HUES48 (cell line): ENCODE results near the gene KIF22.

Experiments used
- H3K27ac ChIP-seq: one replicate; pipeline ENCODE4 v1.7.0; 2013; ENCODE audit warnings: low read depth, low read length, inconsistent platforms
- H3K27me3 ChIP-seq: 2 replicates; pipeline ENCODE4 v1.6.1; 2013; ENCODE audit warnings: mild to moderate bottlenecking, low read length; ENCODE audit not compliant: control insufficient read depth, insufficient read depth
- H3K36me3 ChIP-seq: 2 replicates; pipeline ENCODE4 v1.6.1; 2013; ENCODE audit warnings: low read length; ENCODE audit not compliant: control insufficient read depth, insufficient read depth
- H3K4me1 ChIP-seq: 2 replicates; pipeline ENCODE4 v1.6.1; 2013; ENCODE audit warnings: mild to moderate bottlenecking, low read length; ENCODE audit not compliant: control insufficient read depth, insufficient read depth
- H3K4me3 ChIP-seq: 2 replicates; pipeline ENCODE4 v1.5.1; 2013; ENCODE audit warnings: mild to moderate bottlenecking, low read depth, low read length
- H3K9ac ChIP-seq: 2 replicates; pipeline ENCODE4 v1.6.1; 2013; ENCODE audit warnings: mild to moderate bottlenecking, low read depth, low read length, moderate library complexity
- H3K9me3 ChIP-seq: 2 replicates; pipeline ENCODE4 v1.6.1; 2013; ENCODE audit warnings: low read length; ENCODE audit not compliant: control insufficient read depth, insufficient read depth

Gene KIF22

GRCh38 chr16:29810699-29811169, 20.2 kb downstream of the KIF22 start:
- no peaks in the 10 kb centered on the region for H3K27me3 ChIP-seq
- peak overlapping the region; percentile 93 for H3K27ac ChIP-seq
- H3K9me3 ChIP-seq: no peaks in the 10 kb centered on the region
- H3K9ac ChIP-seq: no peak overlapping the region
- H3K4me3 ChIP-seq: peak overlapping the region; percentile 77
- H3K4me1 ChIP-seq: peaks cover 47% of the 10 kb centered on the region
- peaks cover 24% of the 10 kb centered on the region for H3K36me3 ChIP-seq

- peaks cover 24% of the 10 kb centered on the region for H3K36me3 ChIP-seq
- peaks cover 47% of the 10 kb centered on the region for H3K4me1 ChIP-seq
- peak overlapping the region; percentile 77 for H3K4me3 ChIP-seq
- peak overlapping the region; percentile 93 for H3K27ac ChIP-seq
- H3K9me3 ChIP-seq: no peaks in the 10 kb centered on the region
- no peak overlapping the region for H3K9ac ChIP-seq
- no peaks in the 10 kb centered on the region for H3K27me3 ChIP-seq
These were observed 20.8 kb downstream of the KIF22 start for GRCh38 chr16:29811170-29811895.

- Histone ChIP-seq H3K4me1 (peaks cover 47% of the 10 kb centered on the region), H3K9ac (no peak within 1 kb of the TSS), H3K9me3 (no peaks in the 10 kb centered on the region), H3K27ac (peak within 1 kb of the TSS; percentile 93), H3K27me3 (no peaks in the 10 kb centered on the region), H3K4me3 (peak within 1 kb of the TSS; percentile 77), H3K36me3 (peaks cover 24% of the 10 kb centered on the region)
These were observed 21.5 kb downstream of the KIF22 start, which contains the start of gene PRRT2 for GRCh38 chr16:29811896-29812665. Gene PRRT2 (plus strand): TSS chr16:29812193. CDS start chr16:29813055, 862 bp downstream.

GRCh38 chr16:29812754-29813643, 22.4 kb downstream of the KIF22 start:
- Histone ChIP-seq H3K9ac (no peak overlapping the region), H3K27me3 (no peaks in the 10 kb centered on the region), H3K27ac (peak overlapping the region; percentile 1), H3K36me3 (peaks cover 26% of the 10 kb centered on the region), H3K4me1 (peaks cover 47% of the 10 kb centered on the region), H3K4me3 (peak overlapping the region; percentile 77), H3K9me3 (no peaks in the 10 kb centered on the region)

GRCh38 chr16:29813644-29814562, 23.4 kb downstream of the KIF22 start:
- H3K27ac ChIP-seq: peak overlapping the region; percentile 65
- peak overlapping the region; percentile 89; the same call in 1 of the 2 replicates for H3K4me3 ChIP-seq
- H3K9me3 ChIP-seq: no peaks in the 10 kb centered on the region
- H3K36me3 ChIP-seq: peaks cover 26% of the 10 kb centered on the region
- no peak overlapping the region for H3K9ac ChIP-seq
- H3K4me1 ChIP-seq: peaks cover 39% of the 10 kb centered on the region
- H3K27me3 ChIP-seq: no peaks in the 10 kb centered on the region

GRCh38 chr16:29814592-29814991, 24.0 kb downstream of the KIF22 start:
- H3K27ac ChIP-seq: peak overlapping the region; percentile 65
- peak overlapping the region; percentile 89; the same call in 1 of the 2 replicates for H3K4me3 ChIP-seq
- no peaks in the 10 kb centered on the region for H3K27me3 ChIP-seq
- H3K9me3 ChIP-seq: no peaks in the 10 kb centered on the region
- H3K4me1 ChIP-seq: peaks cover 36% of the 10 kb centered on the region
- no peak overlapping the region for H3K9ac ChIP-seq
- peaks cover 27% of the 10 kb centered on the region for H3K36me3 ChIP-seq

GRCh38 chr16:29815032-29815721, 24.6 kb downstream of the KIF22 start:
- Histone ChIP-seq H3K27ac (peak overlapping the region; percentile 92), H3K4me1 (peaks cover 31% of the 10 kb centered on the region), H3K9me3 (no peaks in the 10 kb centered on the region), H3K27me3 (no peaks in the 10 kb centered on the region), H3K4me3 (peak overlapping the region; percentile 89), H3K9ac (no peak overlapping the region), H3K36me3 (peaks cover 27% of the 10 kb centered on the region)

GRCh38 chr16:29815793-29816693, 25.5 kb downstream of the KIF22 start, which contains the start of gene PAGR1:
Gene PAGR1 (plus strand): TSS chr16:29816152. CDS start chr16:29816526, 374 bp downstream.
- peak within 1 kb of the TSS; percentile 78 for H3K9ac ChIP-seq
- peak within 1 kb of the TSS; percentile 89 for H3K4me3 ChIP-seq
- H3K36me3 ChIP-seq: peaks cover 32% of the 10 kb centered on the region
- H3K9me3 ChIP-seq: no peaks in the 10 kb centered on the region
- H3K27me3 ChIP-seq: no peaks in the 10 kb centered on the region
- H3K4me1 ChIP-seq: peaks cover 22% of the 10 kb centered on the region
- H3K27ac ChIP-seq: peak within 1 kb of the TSS; percentile 92
